Osteocyte (in vitro differentiated cells): ENCODE results near the gene SCAF1. TPM values are rescaled to one million over a fixed set of nuclear protein-coding genes. Genes with fewer than 3 reads are reported as not detected.
"Not testable (repeated sequence)": the region's sequence is repeated elsewhere in the genome, so short reads cannot be mapped to it uniquely, and the experiment has no call there.

Source experiments
- DNase-seq: peaks from one replicate; pipeline ENCODE4 v3.0.0; 2021; ENCODE audit warnings: mixed read lengths; ENCODE audit not compliant: unreplicated experiment; ENCODE audit errors: extremely low spot score
- H3K27ac Mint-ChIP-seq: one replicate; pipeline ENCODE4 v1.8.0; 2021; ENCODE audit warnings: mild to moderate bottlenecking, mixed read lengths; ENCODE audit not compliant: unreplicated experiment
- H3K27me3 Mint-ChIP-seq: one replicate; pipeline ENCODE4 v1.8.0; 2021; ENCODE audit warnings: mixed read lengths; ENCODE audit not compliant: unreplicated experiment
- H3K36me3 Mint-ChIP-seq: one replicate; pipeline ENCODE4 v1.8.0; 2021; ENCODE audit warnings: mixed read lengths; ENCODE audit not compliant: unreplicated experiment
- H3K4me1 Mint-ChIP-seq: one replicate; pipeline ENCODE4 v1.8.0; 2021; ENCODE audit warnings: mixed read lengths; ENCODE audit not compliant: unreplicated experiment
- H3K4me3 Mint-ChIP-seq: one replicate; pipeline ENCODE4 v1.8.0; 2021; ENCODE audit warnings: mild to moderate bottlenecking, moderate library complexity, mixed read lengths; ENCODE audit not compliant: unreplicated experiment
- H3K9me3 Mint-ChIP-seq: one replicate; pipeline ENCODE4 v1.8.0; 2021; ENCODE audit warnings: mixed read lengths; ENCODE audit not compliant: unreplicated experiment
- total RNA-seq: library from RNA; stranded (reverse); gene quantifications from 2 replicates; pipeline ENCODE4 v1.2.1, GENCODE V29; 2021
- TF ChIP-seq, protein P1 (sequence below): fragments of 200-600 bp; sonication (generic); IDR thresholded peaks from 2 replicates; pipeline ENCODE4 v1.5.0; 2021; ENCODE audit warnings: antibody characterized with exemption, mild to moderate bottlenecking, moderate library complexity

SCAF1 gene
- total RNA-seq, 1 donor from 2014 or later = 81.9 TPM

DNA sequence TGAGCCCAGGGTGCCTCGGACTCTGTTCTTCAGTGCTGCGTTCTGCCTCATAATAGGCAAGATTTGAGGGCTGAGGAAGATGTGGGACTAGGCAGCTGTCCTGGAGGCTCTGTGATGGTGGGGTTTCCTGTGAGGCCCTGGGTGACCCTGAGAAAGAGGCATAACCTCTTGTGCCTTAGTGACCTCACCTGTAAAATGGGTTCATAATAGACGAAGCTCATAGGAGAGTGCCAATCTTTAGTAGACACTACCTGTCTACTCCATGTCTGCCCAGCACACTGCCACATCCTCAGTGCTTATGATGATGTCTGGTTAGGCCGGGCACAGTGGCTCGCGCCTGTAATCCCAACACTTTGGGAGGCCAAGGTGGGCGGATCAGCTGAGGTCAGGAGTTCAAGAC is 25.5 kb upstream of the SCAF1 start:
- Mint-ChIP-seq H3K4me3 (no peak overlapping the region), H3K36me3 (peaks cover 18% of the 10 kb centered on the region), H3K9me3 (no peaks in the 10 kb centered on the region), H3K4me1 (peaks cover 21% of the 10 kb centered on the region), H3K27ac (no peak overlapping the region), H3K27me3 (no peaks in the 10 kb centered on the region)
- TF ChIP-seq, protein P1, sequence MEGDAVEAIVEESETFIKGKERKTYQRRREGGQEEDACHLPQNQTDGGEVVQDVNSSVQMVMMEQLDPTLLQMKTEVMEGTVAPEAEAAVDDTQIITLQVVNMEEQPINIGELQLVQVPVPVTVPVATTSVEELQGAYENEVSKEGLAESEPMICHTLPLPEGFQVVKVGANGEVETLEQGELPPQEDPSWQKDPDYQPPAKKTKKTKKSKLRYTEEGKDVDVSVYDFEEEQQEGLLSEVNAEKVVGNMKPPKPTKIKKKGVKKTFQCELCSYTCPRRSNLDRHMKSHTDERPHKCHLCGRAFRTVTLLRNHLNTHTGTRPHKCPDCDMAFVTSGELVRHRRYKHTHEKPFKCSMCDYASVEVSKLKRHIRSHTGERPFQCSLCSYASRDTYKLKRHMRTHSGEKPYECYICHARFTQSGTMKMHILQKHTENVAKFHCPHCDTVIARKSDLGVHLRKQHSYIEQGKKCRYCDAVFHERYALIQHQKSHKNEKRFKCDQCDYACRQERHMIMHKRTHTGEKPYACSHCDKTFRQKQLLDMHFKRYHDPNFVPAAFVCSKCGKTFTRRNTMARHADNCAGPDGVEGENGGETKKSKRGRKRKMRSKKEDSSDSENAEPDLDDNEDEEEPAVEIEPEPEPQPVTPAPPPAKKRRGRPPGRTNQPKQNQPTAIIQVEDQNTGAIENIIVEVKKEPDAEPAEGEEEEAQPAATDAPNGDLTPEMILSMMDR = no peak
- DNase-seq = no peak

DNA sequence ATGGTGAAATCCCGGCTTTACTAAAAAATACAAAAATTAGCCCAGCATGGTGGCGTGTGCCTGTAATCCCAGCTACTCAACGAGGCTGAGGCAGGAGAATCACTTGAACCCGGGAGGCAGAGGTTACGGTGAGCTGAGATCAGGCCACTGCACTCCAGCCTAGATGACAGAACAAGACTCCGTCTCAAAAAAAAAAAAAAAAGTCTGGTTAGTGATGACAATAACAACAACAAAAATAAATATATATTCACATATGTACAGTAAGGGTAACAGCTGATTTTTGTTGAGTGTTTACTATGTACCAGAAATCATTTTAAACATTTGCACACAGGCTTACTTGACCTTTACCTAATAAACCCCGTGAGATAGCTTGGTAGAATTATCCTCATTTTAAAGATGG is 25.1 kb upstream of the SCAF1 start:
- no peak overlapping the region for H3K27ac Mint-ChIP-seq
- H3K4me3 Mint-ChIP-seq = no peak overlapping the region
- peaks cover 19% of the 10 kb centered on the region for H3K36me3 Mint-ChIP-seq
- H3K9me3 Mint-ChIP-seq = no peaks in the 10 kb centered on the region
- H3K4me1 Mint-ChIP-seq = peaks cover 21% of the 10 kb centered on the region
- no peaks in the 10 kb centered on the region for H3K27me3 Mint-ChIP-seq
- no peak for DNase-seq
- TF ChIP-seq, protein P1 = no peak

DNA sequence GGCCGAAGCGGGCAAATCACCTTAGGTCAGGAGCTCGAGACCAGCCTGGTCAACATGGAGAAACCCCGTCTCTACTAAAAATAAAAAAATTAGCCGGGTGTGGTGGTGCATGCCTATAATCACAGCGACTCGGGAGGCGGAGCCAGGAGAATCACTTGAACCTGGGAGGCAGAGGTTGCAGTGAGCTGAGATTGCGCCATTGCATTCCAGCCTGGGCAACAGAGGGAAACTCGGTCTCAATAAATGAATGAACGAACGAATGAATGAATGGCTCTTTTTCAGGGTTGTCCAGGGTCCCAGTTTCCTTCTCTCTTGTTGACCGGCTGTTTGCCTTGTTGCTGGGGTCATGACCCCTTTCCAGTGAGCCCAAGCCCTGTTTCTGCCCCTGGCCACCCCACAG is 24.1 kb upstream of the SCAF1 start:
- H3K27me3 Mint-ChIP-seq, H3K4me3 Mint-ChIP-seq, DNase-seq, H3K27ac Mint-ChIP-seq, H3K9me3 Mint-ChIP-seq: not testable (repeated sequence)
- peaks cover 16% of the 10 kb centered on the region for H3K4me1 Mint-ChIP-seq
- H3K36me3 Mint-ChIP-seq = peaks cover 20% of the 10 kb centered on the region

DNA sequence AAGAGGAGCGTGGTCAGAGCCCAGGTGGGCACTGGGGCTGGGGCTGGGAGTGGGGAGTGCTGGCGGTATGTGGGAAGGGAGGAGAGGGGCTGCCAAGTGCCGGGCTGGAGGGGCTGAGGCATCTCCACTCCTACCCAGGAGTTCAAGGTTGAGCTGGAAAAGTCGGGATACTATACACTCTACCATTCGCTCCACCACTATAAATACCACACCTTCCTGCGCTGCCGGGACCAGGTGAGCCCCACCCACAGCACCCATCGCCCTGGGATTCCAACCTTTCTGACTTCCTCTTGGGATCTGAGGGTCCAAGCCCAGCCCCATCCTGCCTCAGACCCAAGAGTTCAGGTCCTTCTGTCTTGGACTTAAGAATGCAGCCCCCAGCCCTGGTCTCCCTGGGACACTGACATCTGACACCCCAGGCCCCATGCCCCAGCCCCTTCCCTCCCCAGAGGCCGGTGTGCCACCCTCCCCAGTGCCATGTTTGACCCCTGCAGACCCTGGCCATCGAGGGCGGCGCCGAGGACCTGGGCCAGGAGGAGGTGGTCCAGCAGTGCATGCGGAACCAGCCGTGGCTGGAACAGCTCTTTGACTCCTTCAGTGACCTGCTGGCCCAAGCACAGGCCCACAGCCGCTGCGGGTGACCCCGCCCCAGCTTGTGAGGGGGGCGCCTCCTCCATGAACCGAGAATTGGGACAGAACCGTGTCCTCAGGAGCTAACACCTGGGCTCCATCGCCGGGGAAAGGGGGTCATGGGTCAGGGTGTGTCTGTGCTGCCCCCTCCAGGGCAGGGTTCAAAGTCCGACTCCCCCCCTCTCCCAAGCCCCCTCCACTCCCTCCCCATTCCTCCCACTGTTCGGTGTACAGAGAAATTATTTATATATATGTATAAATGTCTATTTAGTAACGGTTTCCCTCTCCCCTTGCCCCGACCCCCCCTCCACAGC is 16.8 kb upstream of the SCAF1 start:
- no peaks in the 10 kb centered on the region for H3K27me3 Mint-ChIP-seq
- DNase-seq = no peak
- TF ChIP-seq, protein P1 = no peak
- peaks cover 2% of the 10 kb centered on the region for H3K4me1 Mint-ChIP-seq
- no peaks in the 10 kb centered on the region for H3K9me3 Mint-ChIP-seq
- no peak overlapping the region for H3K27ac Mint-ChIP-seq
- H3K36me3 Mint-ChIP-seq = peaks cover 13% of the 10 kb centered on the region
- H3K4me3 Mint-ChIP-seq = no peak overlapping the region

DNA sequence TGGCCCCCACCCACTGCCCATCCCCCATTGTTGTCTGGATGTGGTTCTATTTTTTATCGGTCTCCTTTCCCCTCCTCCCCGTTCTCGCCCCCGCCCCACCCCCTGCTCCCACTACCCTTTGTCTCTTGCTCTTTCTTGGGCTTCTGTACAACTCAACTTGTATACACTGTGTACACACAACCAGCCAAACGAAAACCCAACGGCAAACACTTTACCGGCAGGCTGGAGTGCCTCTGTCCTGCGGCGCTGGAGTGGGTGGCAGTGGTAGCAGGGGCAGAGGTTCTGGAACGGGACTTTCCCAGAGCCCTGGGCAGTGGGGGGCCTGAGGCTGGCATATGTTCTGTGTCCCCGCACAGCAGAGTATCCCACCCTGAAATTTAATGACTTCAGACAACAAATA is 15.8 kb upstream of the SCAF1 start:
- Mint-ChIP-seq H3K4me1 (peaks cover 10% of the 10 kb centered on the region), H3K36me3 (peaks cover 13% of the 10 kb centered on the region), H3K27ac (no peak overlapping the region), H3K27me3 (no peaks in the 10 kb centered on the region), H3K9me3 (no peaks in the 10 kb centered on the region), H3K4me3 (no peak overlapping the region)
- DNase-seq = no peak
- TF ChIP-seq, protein P1 = no peak
